SKM-1 treated with dmso at 0.1 percent for 144 hours (cell line): ENCODE data around the gene BNIP5.
"Not testable (repeated sequence)": the region's sequence is repeated elsewhere in the genome, so short reads cannot be mapped to it uniquely, and the experiment has no call there.

Source experiments
- DNase-seq: peaks from one replicate; lab custom pipeline; 2025; ENCODE audit not compliant: unreplicated experiment; lab: John Stamatoyannopoulos, UW

BNIP5 gene

DNA sequence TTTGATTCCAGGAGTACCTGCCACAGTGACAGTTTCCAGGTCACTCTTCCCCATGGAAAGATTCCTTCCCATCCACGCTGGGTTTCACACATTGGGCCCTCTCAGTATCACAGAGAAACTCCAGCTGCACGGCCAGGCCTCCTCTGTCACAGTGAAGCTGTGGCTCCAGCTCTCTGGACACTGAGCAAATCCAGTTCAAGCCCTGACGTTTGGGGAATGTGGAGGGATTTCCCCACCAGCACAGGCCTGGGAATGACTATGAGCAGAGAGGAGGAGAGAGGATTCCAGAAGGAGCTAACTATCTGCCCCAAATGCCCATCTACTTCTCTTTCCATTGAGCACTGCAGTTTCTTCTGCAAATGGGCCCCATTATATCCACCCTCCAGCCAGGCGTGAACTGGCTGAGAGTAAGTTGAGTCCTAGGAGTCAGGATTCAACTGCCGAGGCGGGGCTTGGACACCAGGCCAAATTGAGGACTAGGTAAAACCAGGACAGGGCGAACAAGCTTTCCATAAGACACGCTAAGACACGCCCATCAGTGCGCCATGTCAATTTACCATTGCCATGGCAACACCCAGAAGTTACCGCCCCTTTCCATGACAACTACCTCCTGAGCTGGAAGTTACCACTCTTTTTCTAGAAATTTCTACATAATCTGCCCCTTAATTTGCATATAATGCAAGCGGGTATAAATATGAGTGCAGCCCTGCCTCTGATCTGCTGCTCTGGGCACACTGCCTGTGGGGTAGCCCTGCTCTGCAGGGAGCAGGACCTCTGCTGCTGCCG lies 9.2 kb upstream of the BNIP5 start:
- no peak for DNase-seq

DNA sequence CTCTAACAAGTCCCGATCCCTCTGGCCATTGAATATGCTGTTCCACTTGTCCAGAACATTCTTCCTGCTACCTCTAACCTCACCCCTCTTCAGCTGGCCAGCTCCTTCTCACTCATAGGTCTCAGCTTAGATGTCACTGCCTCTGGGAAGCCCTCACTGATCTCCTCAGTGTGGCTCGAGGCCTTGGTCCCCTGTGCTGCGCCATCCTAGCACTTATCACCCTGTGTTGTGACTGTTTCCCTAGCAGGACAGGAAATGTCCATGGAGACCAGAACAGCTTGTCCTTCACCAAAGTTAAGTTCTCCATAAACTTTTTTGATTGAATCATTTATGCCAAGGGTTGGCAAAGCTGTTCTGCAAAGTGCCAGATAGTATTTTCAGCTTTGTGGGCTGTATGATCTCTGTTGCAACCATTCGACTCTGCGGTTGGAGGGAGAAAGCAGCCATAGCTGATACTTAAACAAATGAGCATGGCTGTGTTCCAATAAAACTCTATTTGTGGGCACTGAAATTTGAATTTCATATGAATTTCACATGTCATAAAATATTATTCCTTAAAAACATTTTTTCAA lies 6.5 kb upstream of the BNIP5 start:
- DNase-seq = peak; percentile 27

GRCh38 chr6:36340618-36341454 lies 4.1 kb upstream of the BNIP5 start:
- DNase-seq = peak; percentile 39

DNA sequence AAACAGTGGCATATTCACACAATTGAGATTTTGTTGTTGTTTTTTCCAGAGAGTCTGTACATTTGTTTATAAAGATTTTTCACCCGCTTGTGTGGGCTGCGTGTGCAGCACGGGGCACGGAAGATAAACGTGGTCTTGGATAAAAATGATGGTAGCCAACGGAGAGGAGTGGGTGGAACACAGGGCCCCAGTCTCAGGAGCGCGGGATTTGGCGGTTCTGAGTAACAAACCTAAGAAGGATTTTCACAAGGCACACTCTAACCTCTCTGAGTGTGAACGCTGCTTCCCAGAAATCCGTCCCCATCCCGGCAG lies 3.6 kb upstream of the BNIP5 start:
- DNase-seq = no peak

DNA sequence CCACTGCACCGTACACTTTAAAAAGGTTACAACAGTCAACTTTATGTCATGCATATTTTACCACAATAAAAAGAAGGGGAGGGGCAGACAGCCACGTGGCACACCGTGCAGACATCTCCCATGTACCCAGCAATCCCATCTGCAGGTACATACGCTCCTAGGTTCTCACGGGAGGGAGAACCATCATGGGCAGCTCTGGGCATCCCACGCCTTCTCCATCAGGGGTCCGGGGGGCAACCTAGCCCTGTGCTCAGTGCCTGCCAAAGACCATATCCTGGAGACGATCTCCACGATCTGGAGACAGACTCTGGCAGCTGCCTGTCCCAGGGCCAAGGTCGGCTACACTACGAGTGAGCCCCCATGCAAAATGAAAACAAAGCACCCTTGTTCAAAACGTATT lies 2.5 kb upstream of the BNIP5 start:
- DNase-seq = no peak

DNA sequence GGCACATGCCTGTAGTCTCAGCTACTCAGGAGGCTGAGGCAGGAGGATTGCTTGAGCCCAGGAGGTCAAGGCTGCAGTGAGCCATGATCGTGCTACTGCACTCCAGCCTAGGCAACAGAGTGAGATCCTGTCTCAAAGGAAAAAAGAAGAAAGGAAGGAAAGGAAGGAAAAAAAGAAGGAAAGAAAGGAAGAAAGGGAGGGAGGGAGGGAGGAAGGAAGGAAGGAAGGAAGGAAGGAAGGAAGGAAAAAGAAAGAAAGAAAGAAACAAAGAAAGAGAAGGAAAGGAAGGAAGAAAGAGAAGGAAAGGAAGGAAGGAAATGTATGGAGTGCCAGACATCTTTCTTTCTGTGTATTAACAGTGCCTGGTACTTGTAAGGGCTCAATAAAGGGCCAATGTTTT lies 1.5 kb upstream of the BNIP5 start:
- DNase-seq = not testable (repeated sequence)

- no peak for DNase-seq
These were observed 1.1 kb upstream of the BNIP5 start for GRCh38 chr6:36337814-36338213.

GRCh38 chr6:36336208-36336710 lies 429 bp downstream of the BNIP5 start:
- DNase-seq = no peak

- DNase-seq = no peak
These were observed 1.1 kb downstream of the BNIP5 start for GRCh38 chr6:36335465-36336207.

DNA sequence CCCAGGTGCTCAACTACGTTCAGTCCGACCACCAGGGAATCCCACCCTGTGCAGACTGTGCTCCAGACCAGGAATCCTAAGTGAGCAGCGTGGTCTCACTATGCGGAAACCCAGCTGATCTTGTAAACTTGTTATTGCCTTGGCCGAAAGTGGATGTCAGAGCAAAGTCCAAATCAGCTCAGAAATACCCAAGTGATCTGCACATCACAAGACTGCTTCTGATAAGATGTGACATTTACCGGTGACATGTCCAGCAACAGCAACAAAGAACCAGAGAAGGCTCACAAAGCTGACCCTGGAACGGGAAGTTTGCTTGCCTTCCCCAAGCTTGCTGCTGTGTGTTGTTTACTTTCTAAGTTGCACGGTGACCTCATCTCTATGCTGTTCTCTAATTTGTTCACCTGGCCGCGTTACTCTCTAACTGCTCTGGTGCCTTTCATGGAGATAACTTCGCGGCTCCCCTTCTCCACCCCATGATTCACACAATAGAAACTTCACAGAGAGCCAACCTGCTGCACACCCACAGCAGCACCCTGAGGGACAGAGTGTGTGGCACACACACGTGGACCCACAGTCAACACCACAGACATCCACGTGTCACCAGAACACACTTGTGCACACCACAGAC lies 1.7 kb downstream of the BNIP5 start:
- no peak for DNase-seq

DNA sequence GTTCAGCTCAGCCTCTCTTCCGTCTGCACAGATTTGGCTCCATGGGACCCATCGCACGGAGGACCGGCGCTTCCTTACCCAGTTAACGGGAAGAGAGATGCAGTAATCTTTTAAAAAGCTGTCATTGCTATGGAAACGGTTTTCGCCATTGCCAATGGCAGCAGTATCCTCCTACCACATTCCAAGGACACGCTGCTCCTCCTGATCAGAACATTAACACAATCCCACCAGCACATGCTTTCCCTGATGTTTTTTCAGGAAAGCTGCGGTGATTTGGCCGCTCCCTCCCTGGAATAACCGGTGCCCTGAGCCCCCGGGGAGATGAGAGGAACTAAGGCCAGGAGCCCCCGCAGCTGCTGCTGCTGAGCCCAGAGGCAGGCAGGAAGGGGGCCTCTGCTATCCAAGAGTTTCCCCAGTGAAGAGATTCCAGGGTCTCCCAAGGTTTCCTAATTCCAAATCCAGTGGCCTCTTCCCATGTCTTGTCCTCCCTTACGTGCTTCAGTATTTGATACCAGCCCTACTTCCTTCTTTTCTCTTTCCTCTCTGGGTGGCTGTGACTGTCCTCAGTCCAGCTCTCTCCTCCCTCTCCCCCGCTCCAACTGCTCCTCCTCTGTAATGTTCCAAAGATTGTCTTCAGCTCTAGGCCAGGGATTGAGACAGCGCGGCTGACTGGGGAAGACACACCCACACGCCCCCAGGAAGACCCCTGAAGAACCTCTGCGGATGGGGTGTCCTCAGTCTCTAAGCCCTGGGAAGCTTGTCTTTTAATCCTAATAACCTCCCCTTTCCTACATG lies 2.6 kb downstream of the BNIP5 start:
- DNase-seq = no peak

- no peak for DNase-seq
These were observed 3.4 kb downstream of the BNIP5 start for GRCh38 chr6:36333171-36333895.

GRCh38 chr6:36331381-36331780 lies 5.3 kb downstream of the BNIP5 start:
- no peak for DNase-seq

DNA sequence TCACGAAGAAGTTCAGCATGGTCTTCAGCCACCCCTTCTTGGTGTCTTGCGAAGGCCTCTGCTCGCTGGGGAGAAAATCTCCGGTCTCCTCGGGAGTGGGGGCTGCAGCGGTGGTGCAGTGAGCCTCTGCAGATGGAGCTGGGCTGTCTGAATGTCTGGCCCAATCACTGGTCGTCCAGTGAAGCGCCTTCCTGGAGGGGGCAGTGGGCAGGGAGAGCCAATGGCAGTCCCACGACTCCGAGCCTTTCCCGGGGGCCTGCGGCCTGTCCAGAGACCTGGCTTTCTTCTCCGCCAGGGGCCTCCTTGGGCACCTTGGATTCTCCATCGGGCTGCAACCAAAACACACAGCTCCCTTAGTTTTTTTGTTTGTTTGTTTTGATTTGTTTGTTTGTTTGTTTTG lies 6.3 kb downstream of the BNIP5 start:
- DNase-seq = no peak

- DNase-seq = no peak
These were observed 6.8 kb downstream of the BNIP5 start for GRCh38 chr6:36329798-36330291.

GRCh38 chr6:36328600-36328999 lies 8.1 kb downstream of the BNIP5 start:
- DNase-seq = no peak

- no peak for DNase-seq
These were observed 8.8 kb downstream of the BNIP5 start for GRCh38 chr6:36327919-36328236.

GRCh38 chr6:36327226-36327918 lies 9.3 kb downstream of the BNIP5 start:
- no peak for DNase-seq
